KMS-11 (cell line): ENCODE data around the gene HLA-C.
"Not testable (repeated sequence)": the region's sequence is repeated elsewhere in the genome, so short reads cannot be mapped to it uniquely, and the experiment has no call there.

Experiments used
- H2AFZ ChIP-seq: fragments of 200-600 bp; sonication (generic); 2 replicates; pipeline ENCODE4 v1.6.1; 2016; ENCODE audit warnings: antibody characterized with exemption, mixed run types, low read depth
- H3K27ac ChIP-seq: fragments of 200-600 bp; sonication (generic); 2 replicates; pipeline ENCODE4 v1.6.1; 2016; ENCODE audit warnings: mild to moderate bottlenecking, mixed run types
- H3K27me3 ChIP-seq: fragments of 200-600 bp; sonication (generic); 2 replicates; pipeline ENCODE4 v1.6.1; 2017; ENCODE audit warnings: mild to moderate bottlenecking, low read depth, mixed run types, moderate library complexity; ENCODE audit not compliant: insufficient read depth
- H3K36me3 ChIP-seq: fragments of 200-600 bp; sonication (generic); 2 replicates; pipeline ENCODE4 v1.6.1; 2017; ENCODE audit warnings: mild to moderate bottlenecking, mixed run types; ENCODE audit not compliant: insufficient read depth
- H3K4me1 ChIP-seq: fragments of 200-600 bp; sonication (generic); 2 replicates; pipeline ENCODE4 v1.6.1; 2016; ENCODE audit warnings: mild to moderate bottlenecking, low read depth, mixed run types; ENCODE audit not compliant: poor library complexity, severe bottlenecking
- H3K4me2 ChIP-seq: fragments of 200-600 bp; sonication (generic); 2 replicates; pipeline ENCODE4 v1.7.0; 2016; ENCODE audit warnings: mild to moderate bottlenecking, mixed run types
- H3K4me3 ChIP-seq: fragments of 200-600 bp; sonication (generic); IDR thresholded peaks from 2 replicates; pipeline ENCODE4 v1.6.1; 2017; ENCODE audit warnings: low read depth, low read length, mixed read lengths; ENCODE audit not compliant: insufficient read depth
- H3K79me2 ChIP-seq: fragments of 200-600 bp; sonication (generic); 2 replicates; pipeline ENCODE4 v1.6.1; 2016; ENCODE audit warnings: low read depth, mixed run types; ENCODE audit not compliant: insufficient read depth
- H3K9ac ChIP-seq: fragments of 200-600 bp; sonication (generic); 2 replicates; pipeline ENCODE4 v1.6.1; 2016; ENCODE audit warnings: mild to moderate bottlenecking, mixed run types
- H4K20me1 ChIP-seq: fragments of 200-600 bp; sonication (generic); 2 replicates; pipeline ENCODE4 v1.6.1; 2016; ENCODE audit warnings: mild to moderate bottlenecking, mixed run types; ENCODE audit not compliant: insufficient read depth
- TF ChIP-seq, protein P1 (sequence below): fragments of 200-600 bp; sonication (generic); conservative IDR thresholded peaks from 2 replicates; pipeline ENCODE4 v1.6.1; 2017; ENCODE audit warnings: low read depth, mild to moderate bottlenecking, antibody characterized with exemption, low read length, moderate library complexity, mixed read lengths

The HLA-C gene

DNA sequence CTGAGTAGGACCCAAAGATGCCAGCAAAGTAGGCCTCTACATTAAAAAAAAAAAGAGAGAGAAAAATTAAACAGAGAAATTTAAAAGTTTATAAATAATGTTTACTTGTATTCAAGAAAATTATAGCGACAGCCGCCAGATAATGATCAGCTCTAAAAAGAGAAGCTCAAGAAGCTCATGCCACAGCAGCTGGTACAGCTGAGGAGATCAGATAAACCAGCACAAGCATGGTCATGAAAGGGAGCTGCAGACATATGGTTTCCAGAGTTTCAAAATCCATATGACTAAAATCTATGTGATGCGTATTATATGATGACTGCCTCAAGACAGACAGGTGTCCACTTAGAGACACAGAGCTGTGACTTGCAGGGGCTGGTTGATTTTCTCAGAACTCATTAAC lies 13.6 kb upstream of the HLA-C start:
- Histone ChIP-seq H3K27me3 (no peaks in the 10 kb centered on the region), H3K27ac (no peak overlapping the region), H2AFZ (no peak overlapping the region), H3K36me3 (no peaks in the 10 kb centered on the region), H3K4me3 (no peak overlapping the region), H4K20me1 (no peaks in the 10 kb centered on the region), H3K4me2 (no peak overlapping the region), H3K9ac (no peak overlapping the region), H3K4me1 (no peaks in the 10 kb centered on the region), H3K79me2 (no peaks in the 10 kb centered on the region)
- TF ChIP-seq, protein P1, sequence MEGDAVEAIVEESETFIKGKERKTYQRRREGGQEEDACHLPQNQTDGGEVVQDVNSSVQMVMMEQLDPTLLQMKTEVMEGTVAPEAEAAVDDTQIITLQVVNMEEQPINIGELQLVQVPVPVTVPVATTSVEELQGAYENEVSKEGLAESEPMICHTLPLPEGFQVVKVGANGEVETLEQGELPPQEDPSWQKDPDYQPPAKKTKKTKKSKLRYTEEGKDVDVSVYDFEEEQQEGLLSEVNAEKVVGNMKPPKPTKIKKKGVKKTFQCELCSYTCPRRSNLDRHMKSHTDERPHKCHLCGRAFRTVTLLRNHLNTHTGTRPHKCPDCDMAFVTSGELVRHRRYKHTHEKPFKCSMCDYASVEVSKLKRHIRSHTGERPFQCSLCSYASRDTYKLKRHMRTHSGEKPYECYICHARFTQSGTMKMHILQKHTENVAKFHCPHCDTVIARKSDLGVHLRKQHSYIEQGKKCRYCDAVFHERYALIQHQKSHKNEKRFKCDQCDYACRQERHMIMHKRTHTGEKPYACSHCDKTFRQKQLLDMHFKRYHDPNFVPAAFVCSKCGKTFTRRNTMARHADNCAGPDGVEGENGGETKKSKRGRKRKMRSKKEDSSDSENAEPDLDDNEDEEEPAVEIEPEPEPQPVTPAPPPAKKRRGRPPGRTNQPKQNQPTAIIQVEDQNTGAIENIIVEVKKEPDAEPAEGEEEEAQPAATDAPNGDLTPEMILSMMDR = no peak

DNA sequence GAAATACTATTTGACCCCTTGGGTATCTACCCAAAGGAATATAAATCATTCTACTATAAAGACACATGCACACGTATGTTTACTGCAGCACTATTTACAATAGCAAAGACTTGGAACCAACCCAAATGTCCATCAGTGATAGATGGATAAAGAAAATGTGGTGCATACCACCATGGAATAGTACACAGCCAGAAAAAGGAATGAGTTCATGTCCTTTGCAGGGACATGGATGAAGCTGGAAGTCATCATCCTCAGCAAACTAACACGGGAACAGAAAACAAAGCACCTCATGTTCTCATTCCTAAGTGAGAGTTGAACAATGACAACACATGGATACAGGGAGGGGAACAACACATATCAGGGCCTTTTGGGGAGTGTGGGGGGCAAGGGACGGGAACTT lies 7.8 kb upstream of the HLA-C start:
- not testable (repeated sequence) for H3K79me2 ChIP-seq, H4K20me1 ChIP-seq, H3K4me2 ChIP-seq, H3K27ac ChIP-seq, H2AFZ ChIP-seq, H3K27me3 ChIP-seq, H3K36me3 ChIP-seq, H3K4me1 ChIP-seq, H3K4me3 ChIP-seq, H3K9ac ChIP-seq

DNA sequence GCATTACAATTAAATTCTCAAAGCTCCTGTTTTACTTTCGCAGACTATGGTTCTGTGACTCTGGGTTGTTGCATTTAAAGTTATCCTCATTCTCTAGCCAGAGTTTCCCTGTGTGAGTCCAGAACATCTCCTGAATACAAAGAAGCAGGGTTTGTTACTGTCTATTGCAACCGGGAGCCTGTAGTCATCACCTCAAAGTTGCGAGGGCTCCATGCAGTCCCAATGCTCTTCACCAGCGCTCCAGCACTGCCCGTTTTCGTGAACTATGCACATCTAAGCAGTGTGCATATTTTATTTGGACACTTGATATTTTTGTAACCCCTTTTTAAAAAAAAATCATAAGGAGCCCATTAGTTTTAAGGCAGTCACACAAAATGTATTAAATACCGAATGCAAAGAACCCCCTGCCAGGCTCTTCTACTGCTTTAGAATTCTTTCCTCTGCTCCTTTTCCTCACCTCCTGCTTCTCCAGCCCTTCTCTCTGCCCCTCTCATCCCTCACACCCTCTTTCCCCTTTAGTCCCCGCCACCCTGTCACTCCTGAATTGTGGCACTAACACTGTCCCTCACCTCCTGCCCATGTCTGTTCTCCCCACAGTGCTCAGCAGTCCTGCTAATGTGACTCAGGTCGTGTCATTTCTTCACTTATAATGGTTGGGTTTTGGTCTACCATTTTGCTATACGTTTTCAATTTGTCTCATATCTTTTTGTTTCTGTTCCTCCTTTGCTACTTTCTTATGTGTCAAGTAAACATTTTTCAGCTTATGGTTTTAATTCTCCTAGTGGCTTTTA lies 1.1 kb upstream of the HLA-C start:
- Histone ChIP-seq H3K27me3 (no peaks in the 10 kb centered on the region), H3K4me3 (no peak overlapping the region), H3K9ac (peak overlapping the region; percentile 66; the same call in 1 of the 2 replicates), H3K27ac (0 out of 2 replicates have a peak overlapping the region, but pooled peaks have one; percentile 42), H3K4me1 (peaks cover 4% of the 10 kb centered on the region), H3K4me2 (peak overlapping the region; percentile 91), H2AFZ (peak overlapping the region; percentile 86), H3K79me2 (no peaks in the 10 kb centered on the region), H4K20me1 (no peaks in the 10 kb centered on the region), H3K36me3 (no peaks in the 10 kb centered on the region)
- TF ChIP-seq, protein P1 = no peak

DNA sequence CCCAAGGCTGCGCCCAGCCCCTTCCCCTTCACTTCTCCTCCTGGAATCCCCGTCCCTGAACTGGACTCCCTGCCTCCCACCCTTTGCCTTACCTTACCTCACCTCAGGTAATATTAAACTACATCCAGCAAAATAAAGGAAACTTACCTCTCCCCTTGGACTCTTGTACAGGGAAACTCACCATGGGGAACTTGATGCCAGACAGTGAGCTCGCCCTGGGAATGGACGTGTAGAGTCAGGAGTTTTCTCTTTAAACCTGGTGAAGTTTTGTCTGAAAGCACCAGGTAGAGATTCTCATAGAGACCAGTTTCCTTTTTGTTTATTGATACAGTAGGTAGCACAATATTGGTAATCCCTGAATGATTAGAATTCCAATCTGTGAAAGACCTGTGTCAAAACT lies 544 bp upstream of the HLA-C start:
- no peaks in the 10 kb centered on the region for H3K79me2 ChIP-seq
- H3K4me3 ChIP-seq = no peak overlapping the region
- TF ChIP-seq, protein P1 = no peak
- H2AFZ ChIP-seq = peak overlapping the region; percentile 86
- H3K27ac ChIP-seq = peak overlapping the region; percentile 42
- H3K36me3 ChIP-seq = no peaks in the 10 kb centered on the region
- peak overlapping the region; percentile 91 for H3K4me2 ChIP-seq
- H3K9ac ChIP-seq = peak overlapping the region; percentile 66; the same call in 1 of the 2 replicates
- no peaks in the 10 kb centered on the region for H4K20me1 ChIP-seq
- peaks cover 4% of the 10 kb centered on the region for H3K4me1 ChIP-seq
- no peaks in the 10 kb centered on the region for H3K27me3 ChIP-seq
